ENCODE data around the gene PTGR2.

The PTGR2 gene

DNA sequence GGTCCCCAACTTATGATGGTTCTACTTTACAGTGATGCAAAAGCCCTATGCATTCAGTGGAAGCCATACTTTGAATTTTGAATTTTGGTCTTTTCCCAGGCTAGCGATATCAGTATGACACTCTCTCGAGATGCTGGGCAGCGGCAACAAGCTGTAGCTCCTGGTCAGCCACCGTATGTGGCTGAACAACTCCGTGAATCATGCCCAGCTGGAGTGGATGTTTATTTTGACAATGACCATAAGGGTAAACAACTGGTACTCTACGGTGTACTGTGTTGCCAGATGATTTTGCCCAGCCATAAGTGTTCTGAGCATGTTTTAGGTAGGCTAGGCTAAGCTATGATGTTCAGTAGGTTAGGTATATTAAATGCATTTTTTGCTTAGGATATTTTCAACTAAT is 26.8 kb downstream of the PTGR2 start:
- H3K4me3 ChIP-seq (ENCODE audit: low read length), result no peak overlapping the region
- H3K4me2 ChIP-seq (ENCODE audit: low read depth, low read length), result no peak overlapping the region
- H3K9ac ChIP-seq (ENCODE audit: low read length), result no peak overlapping the region
- no peaks in the 10 kb centered on the region for H3K9me3 ChIP-seq (replicated peaks; ENCODE audit: insufficient read depth, low read length)
- H4K20me1 ChIP-seq (ENCODE audit: insufficient read depth, low read length), result no peaks in the 10 kb centered on the region
- DNase-seq, result no peak
- no peak overlapping the region for H3K27ac ChIP-seq (ENCODE audit: low read length)
- H3K4me1 ChIP-seq (ENCODE audit: low read length), result no peaks in the 10 kb centered on the region
- H3K9me2 ChIP-seq (replicated peaks; ENCODE audit: insufficient read depth, low read length), result no peaks in the 10 kb centered on the region
- no peaks in the 10 kb centered on the region for H3K36me3 ChIP-seq (replicated peaks; ENCODE audit: insufficient read depth, low read length)
- no peak for TF ChIP-seq EZH2 (optimal IDR thresholded peaks at IDR 0.05; ENCODE audit: low read depth, low read length)
- TF ChIP-seq, protein P1, sequence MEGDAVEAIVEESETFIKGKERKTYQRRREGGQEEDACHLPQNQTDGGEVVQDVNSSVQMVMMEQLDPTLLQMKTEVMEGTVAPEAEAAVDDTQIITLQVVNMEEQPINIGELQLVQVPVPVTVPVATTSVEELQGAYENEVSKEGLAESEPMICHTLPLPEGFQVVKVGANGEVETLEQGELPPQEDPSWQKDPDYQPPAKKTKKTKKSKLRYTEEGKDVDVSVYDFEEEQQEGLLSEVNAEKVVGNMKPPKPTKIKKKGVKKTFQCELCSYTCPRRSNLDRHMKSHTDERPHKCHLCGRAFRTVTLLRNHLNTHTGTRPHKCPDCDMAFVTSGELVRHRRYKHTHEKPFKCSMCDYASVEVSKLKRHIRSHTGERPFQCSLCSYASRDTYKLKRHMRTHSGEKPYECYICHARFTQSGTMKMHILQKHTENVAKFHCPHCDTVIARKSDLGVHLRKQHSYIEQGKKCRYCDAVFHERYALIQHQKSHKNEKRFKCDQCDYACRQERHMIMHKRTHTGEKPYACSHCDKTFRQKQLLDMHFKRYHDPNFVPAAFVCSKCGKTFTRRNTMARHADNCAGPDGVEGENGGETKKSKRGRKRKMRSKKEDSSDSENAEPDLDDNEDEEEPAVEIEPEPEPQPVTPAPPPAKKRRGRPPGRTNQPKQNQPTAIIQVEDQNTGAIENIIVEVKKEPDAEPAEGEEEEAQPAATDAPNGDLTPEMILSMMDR (IDR thresholded peaks at IDR 0.05; ENCODE audit: low read length), result no peak
- TF ChIP-seq EZH2phosphoT487 (IDR thresholded peaks at IDR 0.05; ENCODE audit: low read length), result no peak
- no peaks in the 10 kb centered on the region for H3K79me2 ChIP-seq (ENCODE audit: low read length)
- H3K27me3 ChIP-seq (replicated peaks; ENCODE audit: insufficient read depth, low read length), result no peaks in the 10 kb centered on the region
- no peak overlapping the region for H2AFZ ChIP-seq (ENCODE audit: low read length)
- no peaks in the 10 kb centered on the region for H3F3A ChIP-seq (ENCODE audit: insufficient read depth, low read length)

DNA sequence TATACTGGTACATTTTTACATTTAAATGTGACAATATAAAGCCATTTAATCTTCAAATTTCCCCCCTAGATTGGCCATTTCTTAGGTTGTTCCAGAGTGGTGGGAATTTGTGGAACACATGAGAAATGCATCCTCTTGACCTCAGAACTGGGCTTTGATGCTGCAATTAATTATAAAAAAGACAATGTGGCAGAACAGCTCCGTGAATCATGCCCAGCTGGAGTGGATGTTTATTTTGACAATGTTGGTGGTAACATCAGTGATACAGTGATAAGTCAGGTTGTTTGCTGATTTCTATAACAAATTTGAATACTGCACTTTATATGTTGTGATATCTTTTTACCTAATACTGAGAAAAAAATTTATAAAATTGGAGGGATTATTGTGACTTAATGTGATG is 27.4 kb downstream of the PTGR2 start:
- Histone ChIP-seq H3K36me3 (replicated peaks; ENCODE audit: insufficient read depth, low read length) (no peaks in the 10 kb centered on the region), H3K4me3 (ENCODE audit: low read length) (no peak overlapping the region), H3K9me2 (replicated peaks; ENCODE audit: insufficient read depth, low read length) (no peaks in the 10 kb centered on the region), H3K9ac (ENCODE audit: low read length) (no peak overlapping the region), H3K4me2 (ENCODE audit: low read depth, low read length) (no peak overlapping the region), H2AFZ (ENCODE audit: low read length) (no peak overlapping the region), H3F3A (ENCODE audit: insufficient read depth, low read length) (no peaks in the 10 kb centered on the region), H4K20me1 (ENCODE audit: insufficient read depth, low read length) (no peaks in the 10 kb centered on the region), H3K9me3 (replicated peaks; ENCODE audit: insufficient read depth, low read length) (no peaks in the 10 kb centered on the region), H3K27me3 (replicated peaks; ENCODE audit: insufficient read depth, low read length) (no peaks in the 10 kb centered on the region), H3K79me2 (ENCODE audit: low read length) (no peaks in the 10 kb centered on the region), H3K4me1 (ENCODE audit: low read length) (no peaks in the 10 kb centered on the region), H3K27ac (ENCODE audit: low read length) (no peak overlapping the region)
- TF ChIP-seq EZH2phosphoT487 (IDR thresholded peaks at IDR 0.05; ENCODE audit: low read length) (no peak), EZH2 (optimal IDR thresholded peaks at IDR 0.05; ENCODE audit: low read depth, low read length) (no peak)
- TF ChIP-seq, protein P1 (IDR thresholded peaks at IDR 0.05; ENCODE audit: low read length), result no peak
- no peak for DNase-seq

DNA sequence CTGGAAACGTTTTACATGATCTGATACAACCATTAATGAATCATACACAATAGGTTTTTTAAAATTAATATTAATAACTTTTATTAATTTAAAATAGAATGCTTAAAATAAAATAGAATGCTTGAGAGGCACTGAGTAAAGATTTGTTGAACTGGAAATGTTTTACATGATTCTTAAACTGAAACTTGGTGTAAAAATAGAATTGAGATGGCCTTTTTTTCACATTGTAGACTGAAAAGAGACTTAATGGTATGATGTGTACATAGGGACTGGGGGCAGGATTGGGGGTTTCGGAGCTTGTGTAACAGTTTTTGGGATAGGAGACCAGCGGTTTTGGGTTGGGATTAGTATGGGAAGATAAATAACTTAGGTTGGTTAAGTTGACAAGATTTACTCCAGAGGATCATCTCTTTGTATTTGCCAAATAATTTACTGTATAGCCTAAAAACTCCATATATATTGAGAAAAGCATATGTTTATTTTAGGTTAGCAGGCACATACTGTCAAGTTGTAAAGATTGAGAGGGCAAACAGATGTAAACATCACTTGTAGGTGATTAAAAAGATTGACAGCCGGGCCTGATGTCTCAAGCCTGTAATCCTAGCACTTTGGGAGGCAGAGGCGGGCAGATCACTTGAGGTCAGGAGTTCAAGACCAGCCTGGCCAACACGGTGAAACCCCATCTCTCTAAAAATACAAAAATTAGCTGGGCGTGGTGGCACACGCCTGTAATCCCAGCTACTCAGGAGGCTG is 33.0 kb downstream of the PTGR2 start:
- H3K27me3 ChIP-seq (replicated peaks; ENCODE audit: insufficient read depth, low read length), result no peaks in the 10 kb centered on the region
- TF ChIP-seq, protein P1 (IDR thresholded peaks at IDR 0.05; ENCODE audit: low read length), result no peak
- TF ChIP-seq EZH2 (optimal IDR thresholded peaks at IDR 0.05; ENCODE audit: low read depth, low read length), result no peak
- TF ChIP-seq EZH2phosphoT487 (IDR thresholded peaks at IDR 0.05; ENCODE audit: low read length), result no peak
- no peak for DNase-seq
- no peaks in the 10 kb centered on the region for H3K9me3 ChIP-seq (replicated peaks; ENCODE audit: insufficient read depth, low read length)
- peak overlapping the region; percentile 29; the same call in 1 of the 2 replicates for H3K4me2 ChIP-seq (ENCODE audit: low read depth, low read length)
- no peak overlapping the region for H3K4me3 ChIP-seq (ENCODE audit: low read length)
- H3F3A ChIP-seq (ENCODE audit: insufficient read depth, low read length), result peaks cover 3% of the 10 kb centered on the region; the same call in 1 of the 2 replicates
- 0 out of 2 replicates have a peak, but pooled peaks cover 4% of the 10 kb centered on the region for H3K4me1 ChIP-seq (ENCODE audit: low read length)
- H4K20me1 ChIP-seq (ENCODE audit: insufficient read depth, low read length), result no peaks in the 10 kb centered on the region
- H3K36me3 ChIP-seq (replicated peaks; ENCODE audit: insufficient read depth, low read length), result no peaks in the 10 kb centered on the region
- no peak overlapping the region for H3K9ac ChIP-seq (ENCODE audit: low read length)
- no peak overlapping the region for H2AFZ ChIP-seq (ENCODE audit: low read length)
- H3K79me2 ChIP-seq (ENCODE audit: low read length), result peaks cover 39% of the 10 kb centered on the region
- H3K9me2 ChIP-seq (replicated peaks; ENCODE audit: insufficient read depth, low read length), result no peaks in the 10 kb centered on the region
- no peak overlapping the region for H3K27ac ChIP-seq (ENCODE audit: low read length)
